ENCODE measurements around the gene ASTL. TPM values are rescaled to one million over a fixed set of nuclear protein-coding genes. Genes with fewer than 3 reads are reported as not detected.

Gene ASTL
- total RNA-seq, 1 experiment from 2014 or later: 0.34 TPM

DNA sequence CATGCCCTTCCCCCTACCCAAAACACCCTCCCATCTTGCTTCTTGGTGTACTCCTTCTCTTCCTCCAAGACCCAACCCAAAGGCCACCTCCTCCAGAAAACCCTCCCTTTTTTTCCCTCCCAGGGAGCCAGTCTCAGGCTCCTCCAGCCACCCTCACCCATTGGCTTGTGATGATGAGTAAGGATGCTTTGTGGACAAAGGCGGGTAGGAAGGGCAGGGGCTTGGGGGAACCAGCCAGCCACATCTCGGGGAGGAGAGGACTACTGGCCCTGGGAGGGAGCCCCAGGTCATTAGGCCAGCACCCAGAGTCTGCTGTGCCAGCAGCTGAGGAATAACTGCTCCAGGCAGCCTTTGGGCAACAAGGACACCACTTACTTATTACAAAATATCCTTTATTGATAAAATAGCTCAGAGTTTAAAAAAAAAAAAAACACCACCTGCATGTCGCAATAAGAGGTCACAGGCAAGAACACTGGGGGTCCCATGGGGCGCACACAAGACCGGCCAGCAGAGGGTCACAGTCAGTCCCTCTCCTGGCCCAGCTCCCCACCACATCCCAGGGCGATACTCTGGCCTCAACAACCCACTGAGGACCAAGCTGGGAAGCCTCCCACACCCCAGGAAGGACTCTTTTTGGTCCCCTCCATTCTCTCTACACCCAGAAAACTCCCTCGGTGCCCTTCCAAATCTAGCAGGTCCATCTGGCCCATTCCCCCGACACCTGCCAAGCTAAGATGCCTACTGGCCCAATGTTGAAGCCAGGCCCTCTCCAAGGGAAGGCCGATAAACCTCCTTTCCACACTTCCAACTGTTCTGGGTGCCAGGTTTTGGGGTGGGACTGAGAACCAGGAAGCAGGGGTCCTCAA is 25.6 kb downstream of the ASTL start:
- Histone ChIP-seq H3K4me2 (ENCODE audit: low read length) (no peak overlapping the region), H3K27ac (ENCODE audit: low read depth, low read length) (no peak overlapping the region), H3K9me3 (ENCODE audit: control insufficient read depth in 1 of 2, insufficient read depth in 1 of 2, low read depth in 1 of 2, low read length in 2 of 2) (no peaks in the 10 kb centered on the region), H3K36me3 (ENCODE audit: control insufficient read depth in 1 of 2, insufficient read depth in 2 of 2, low read length in 2 of 2) (no peaks in the 10 kb centered on the region), H2AFZ (ENCODE audit: low read depth, low read length, poor library complexity, severe bottlenecking) (no peak overlapping the region), H3K4me1 (ENCODE audit: control insufficient read depth in 1 of 2, insufficient read depth in 2 of 2, low read length in 2 of 2) (peaks cover 9 to 13% of the 10 kb centered on the region in 2 experiments), H3K9ac (ENCODE audit: low read length) (no peak overlapping the region), H4K20me1 (ENCODE audit: insufficient read depth) (no peaks in the 10 kb centered on the region), H3K79me2 (ENCODE audit: insufficient read depth, low read length) (no peaks in the 10 kb centered on the region), H3K27me3 (ENCODE audit: insufficient read depth, low read length) (no peaks in the 10 kb centered on the region), H3K4me3 (replicated peaks in 1 of 2; ENCODE audit: low read depth in 1 of 2, low read length in 2 of 2) (no peak overlapping the region), H3K9me2 (ENCODE audit: insufficient read depth) (no peaks in the 10 kb centered on the region)
- ATAC-seq: no peak
- DNase-seq (ENCODE audit: low read depth, low spot score): no peak
- intact Hi-C loops (cut with micrococcal nuclease): no loop called here
- POLR2A ChIA-PET: no interaction called here
- CTCF ChIA-PET: interaction anchor here (1.0 kb wide), 1 partner anchor 62 kb away, joined by 4 read pairs; no protein-coding TSS in a partner anchor
- BruUV-seq (replicated peaks): no TSS peak
- RAD21 ChIA-PET (ENCODE audit: low non-redundant PET in 1 of 2, low total read pairs in 2 of 2, uncharacterized antibody in 2 of 2, unreplicated experiment in 2 of 2): no interaction called here
- TF ChIP-seq SIN3A (IDR thresholded peaks at IDR 0.05; ENCODE audit: low read depth) (no peak), SRF (IDR thresholded peaks at IDR 0.05; ENCODE audit: low read depth) (no peak), TCF7L2 (IDR thresholded peaks at IDR 0.05; ENCODE audit: borderline replicate concordance, extremely low read depth, insufficient read depth, insufficient read length) (no peak), YY1 (IDR thresholded peaks at IDR 0.05; ENCODE audit: extremely low read depth, insufficient replicate concordance, low read depth, low read length) (no peak)
- TF ChIP-seq, protein P1, sequence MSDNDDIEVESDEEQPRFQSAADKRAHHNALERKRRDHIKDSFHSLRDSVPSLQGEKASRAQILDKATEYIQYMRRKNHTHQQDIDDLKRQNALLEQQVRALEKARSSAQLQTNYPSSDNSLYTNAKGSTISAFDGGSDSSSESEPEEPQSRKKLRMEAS (IDR thresholded peaks at IDR 0.05): no peak
- TF ChIP-seq, protein P2, sequence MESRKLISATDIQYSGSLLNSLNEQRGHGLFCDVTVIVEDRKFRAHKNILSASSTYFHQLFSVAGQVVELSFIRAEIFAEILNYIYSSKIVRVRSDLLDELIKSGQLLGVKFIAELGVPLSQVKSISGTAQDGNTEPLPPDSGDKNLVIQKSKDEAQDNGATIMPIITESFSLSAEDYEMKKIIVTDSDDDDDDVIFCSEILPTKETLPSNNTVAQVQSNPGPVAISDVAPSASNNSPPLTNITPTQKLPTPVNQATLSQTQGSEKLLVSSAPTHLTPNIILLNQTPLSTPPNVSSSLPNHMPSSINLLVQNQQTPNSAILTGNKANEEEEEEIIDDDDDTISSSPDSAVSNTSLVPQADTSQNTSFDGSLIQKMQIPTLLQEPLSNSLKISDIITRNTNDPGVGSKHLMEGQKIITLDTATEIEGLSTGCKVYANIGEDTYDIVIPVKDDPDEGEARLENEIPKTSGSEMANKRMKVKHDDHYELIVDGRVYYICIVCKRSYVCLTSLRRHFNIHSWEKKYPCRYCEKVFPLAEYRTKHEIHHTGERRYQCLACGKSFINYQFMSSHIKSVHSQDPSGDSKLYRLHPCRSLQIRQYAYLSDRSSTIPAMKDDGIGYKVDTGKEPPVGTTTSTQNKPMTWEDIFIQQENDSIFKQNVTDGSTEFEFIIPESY (IDR thresholded peaks at IDR 0.05; ENCODE audit: extremely low read depth, insufficient replicate concordance, low read length): no peak
